K562 (cell line): ENCODE results near the gene ARID4B. TPM values are rescaled to one million over a fixed set of nuclear protein-coding genes. Genes with fewer than 3 reads are reported as not detected.

Experiments used
- DNMT1 ChIP-seq: fragments of 450-650 bp; IDR thresholded peaks from 2 replicates; pipeline ENCODE4 v1.6.1; 2016; ENCODE audit warnings: antibody characterized with exemption, mild to moderate bottlenecking
- FOS ChIP-seq: IDR thresholded peaks from 3 replicates; pipeline ENCODE4 v1.6.1; 2011; ENCODE audit not compliant: insufficient read length; ENCODE audit errors: extremely low read depth
- FOXM1 ChIP-seq, 2 experiments: fragments of 450-650 bp in 1 of 2; sonication (generic) in 1 of 2; formaldehyde crosslinking in 1 of 2; IDR thresholded peaks; 2 replicates each; pipeline versions ENCODE4 v1.6.1 to v1.9.0; 2017 to 2022; ENCODE audit warnings: low read depth in 2 of 2, mild to moderate bottlenecking in 2 of 2, missing genetic modification reagents in 1 of 2, moderate library complexity in 1 of 2
- GTF3C2 ChIP-seq: IDR thresholded peaks from 3 replicates; pipeline ENCODE4 v1.6.1; 2011; ENCODE audit warnings: borderline replicate concordance, mild to moderate bottlenecking, moderate library complexity; ENCODE audit not compliant: insufficient read length; ENCODE audit errors: extremely low read depth
- MGA ChIP-seq: fragments of 450-650 bp; IDR thresholded peaks from 2 replicates; pipeline ENCODE4 v1.6.1; 2016; ENCODE audit warnings: mild to moderate bottlenecking, moderate library complexity
- MIER1 ChIP-seq: fragments of 450-650 bp; IDR thresholded peaks from 2 replicates; pipeline ENCODE4 v1.6.1; 2016; ENCODE audit warnings: antibody characterized with exemption, mild to moderate bottlenecking, low read depth
- MTA3 ChIP-seq: fragments of 450-650 bp; formaldehyde crosslinking; IDR thresholded peaks from 2 replicates; pipeline ENCODE4 v1.6.1; 2017; ENCODE audit warnings: mild to moderate bottlenecking, borderline replicate concordance
- TFAM ChIP-seq: fragments of 250-450 bp; sonication (Bioruptor Pico); conservative IDR thresholded peaks from 2 replicates; pipeline ENCODE4 v1.5.0; 2021; ENCODE audit warnings: mild to moderate bottlenecking, moderate library complexity
- ZNF398 ChIP-seq: fragments of 250-450 bp; sonication (Bioruptor Pico); IDR thresholded peaks from 2 replicates; pipeline ENCODE4 v1.8.0; 2021; ENCODE audit warnings: moderate library complexity, mild to moderate bottlenecking, inconsistent platforms
- polyA plus RNA-seq, 8 experiments: library from polyadenylated mRNA; depleted of rRNA in 4 of 8; stranded (reverse) in 5 of 8; unstranded in 3 of 8; fragments of >200 nt; fragmentation: Nextera tagmentation in 2 of 8; fragmentation: Illumina TruSeq in 1 of 8; extraction: Ambion mirVana in 2 of 8; extraction: Trizol in 1 of 8; gene quantifications; 2 replicates each; pipeline versions ENCODE4 v1.2.1 to v1.2.3, GENCODE V29; 2011 to 2014; ENCODE audit warnings: inconsistent platforms in 1 of 8, missing spikeins in 1 of 8
- total RNA-seq, 7 experiments: library from RNA; depleted of rRNA in 6 of 7; stranded (reverse); fragments of >200 nt in 6 of 7; fragmentation: Illumina TruSeq in 2 of 7; extraction: Trizol in 2 of 7; gene quantifications; 2 replicates each; pipeline versions ENCODE4 v1.2.1 to v1.2.3, GENCODE V29; 2011 to 2021; ENCODE audit warnings: low replicate concordance in 1 of 7

ARID4B gene
- total and polyA plus RNA-seq, 9 of the 15 experiments (the other 6 are each of a cell fraction or from before 2014, with no cell fraction given), result 8.4 to 38.9 (median 18.5) TPM

- TF ChIP-seq FOXM1 (IDR thresholded peaks at IDR 0.05; ENCODE audit: low read depth) (no peak), FOXM1 (CRISPR knock-in tag; IDR thresholded peaks at IDR 0.05; ENCODE audit: low read depth) (0 out of 2 replicates have a peak, but pooled peaks have one; percentile 78), MTA3 (peak; percentile 82; the same call in 1 of the 2 replicates), MIER1 (no peak), MGA (peak; percentile 83), DNMT1 (no peak), GTF3C2 (no peak), FOS (peak; percentile 3), TFAM (no peak), ZNF398 (CRISPR knock-in tag) (no peak)
Measured at GRCh38 chr1:235367000-235367908, 39.3 kb upstream of the ARID4B start, which contains the start of gene TBCE (continued).
